Effector CD4-positive, alpha-beta T cell (primary cell): ENCODE results near the gene RIMKLA. TPM values are rescaled to one million over a fixed set of nuclear protein-coding genes. Genes with fewer than 3 reads are reported as not detected.

Experiments used
- DNase-seq: peaks from one replicate; pipeline ENCODE4 v3.0.0-alpha.2; 2020
- total RNA-seq: gene quantifications from one replicate; lab custom pipeline; 2026; lab: John Stamatoyannopoulos, UW

Gene RIMKLA
- not detected for total RNA-seq

- peak; percentile 6 for DNase-seq
Measured at GRCh38 chr1:42380586-42381279, at the start of gene RIMKLA. RIMKLA (plus strand) TSS chr1:42380792; CDS start chr1:42380935, 143 bp downstream.

- no peak for DNase-seq
Measured at GRCh38 chr1:42332877-42333276, 47.7 kb upstream of the RIMKLA start.

GRCh38 chr1:42333662-42334239, 46.8 kb upstream of the RIMKLA start:
- DNase-seq, result no peak

- peak; percentile 11 for DNase-seq
Measured at GRCh38 chr1:42334240-42335049, 46.1 kb upstream of the RIMKLA start.

GRCh38 chr1:42335050-42335808, 45.4 kb upstream of the RIMKLA start, which contains the start of gene FOXJ3:
FOXJ3 (minus strand) TSS chr1:42335235; CDS start chr1:42311093, 24,142 bp downstream.
- DNase-seq, result peak; percentile 89

- no peak for DNase-seq
Measured at GRCh38 chr1:42335809-42336518, 44.6 kb upstream of the RIMKLA start.

- DNase-seq, result no peak
Measured at GRCh38 chr1:42336978-42337377, 43.6 kb upstream of the RIMKLA start.

- DNase-seq, result no peak
Measured at GRCh38 chr1:42340093-42340492, 40.5 kb upstream of the RIMKLA start.

- DNase-seq, result no peak
Measured at GRCh38 chr1:42340901-42341300, 39.7 kb upstream of the RIMKLA start.

GRCh38 chr1:42343049-42343448, 37.5 kb upstream of the RIMKLA start:
- no peak for DNase-seq

- no peak for DNase-seq
Measured at GRCh38 chr1:42348498-42348897, 32.1 kb upstream of the RIMKLA start.

- DNase-seq, result no peak
Measured at GRCh38 chr1:42350086-42350485, 30.5 kb upstream of the RIMKLA start.

- DNase-seq, result no peak
Measured at GRCh38 chr1:42358791-42359190, 21.8 kb upstream of the RIMKLA start.

- no peak for DNase-seq
Measured at GRCh38 chr1:42359466-42359865, 21.1 kb upstream of the RIMKLA start.

GRCh38 chr1:42364089-42364488, 16.5 kb upstream of the RIMKLA start:
- DNase-seq, result no peak

GRCh38 chr1:42364542-42364941, 16.1 kb upstream of the RIMKLA start:
- no peak for DNase-seq

GRCh38 chr1:42365118-42365517, 15.5 kb upstream of the RIMKLA start:
- no peak for DNase-seq

- DNase-seq, result no peak
Measured at GRCh38 chr1:42368096-42368795, 12.3 kb upstream of the RIMKLA start.

- no peak for DNase-seq
Measured at GRCh38 chr1:42369471-42369870, 11.1 kb upstream of the RIMKLA start.

GRCh38 chr1:42370876-42371549, 9.6 kb upstream of the RIMKLA start:
- DNase-seq, result no peak

GRCh38 chr1:42372796-42373195, 7.8 kb upstream of the RIMKLA start:
- DNase-seq, result no peak
